Islet precursor cell (in vitro differentiated cells): ENCODE data around the gene IZUMO1R.
"Not testable (repeated sequence)": the region's sequence is repeated elsewhere in the genome, so short reads cannot be mapped to it uniquely, and the experiment has no call there.

Source experiments
- DNase-seq: peaks from one replicate; pipeline ENCODE4 v3.0.0-alpha.2; 2018

Gene IZUMO1R

DNA sequence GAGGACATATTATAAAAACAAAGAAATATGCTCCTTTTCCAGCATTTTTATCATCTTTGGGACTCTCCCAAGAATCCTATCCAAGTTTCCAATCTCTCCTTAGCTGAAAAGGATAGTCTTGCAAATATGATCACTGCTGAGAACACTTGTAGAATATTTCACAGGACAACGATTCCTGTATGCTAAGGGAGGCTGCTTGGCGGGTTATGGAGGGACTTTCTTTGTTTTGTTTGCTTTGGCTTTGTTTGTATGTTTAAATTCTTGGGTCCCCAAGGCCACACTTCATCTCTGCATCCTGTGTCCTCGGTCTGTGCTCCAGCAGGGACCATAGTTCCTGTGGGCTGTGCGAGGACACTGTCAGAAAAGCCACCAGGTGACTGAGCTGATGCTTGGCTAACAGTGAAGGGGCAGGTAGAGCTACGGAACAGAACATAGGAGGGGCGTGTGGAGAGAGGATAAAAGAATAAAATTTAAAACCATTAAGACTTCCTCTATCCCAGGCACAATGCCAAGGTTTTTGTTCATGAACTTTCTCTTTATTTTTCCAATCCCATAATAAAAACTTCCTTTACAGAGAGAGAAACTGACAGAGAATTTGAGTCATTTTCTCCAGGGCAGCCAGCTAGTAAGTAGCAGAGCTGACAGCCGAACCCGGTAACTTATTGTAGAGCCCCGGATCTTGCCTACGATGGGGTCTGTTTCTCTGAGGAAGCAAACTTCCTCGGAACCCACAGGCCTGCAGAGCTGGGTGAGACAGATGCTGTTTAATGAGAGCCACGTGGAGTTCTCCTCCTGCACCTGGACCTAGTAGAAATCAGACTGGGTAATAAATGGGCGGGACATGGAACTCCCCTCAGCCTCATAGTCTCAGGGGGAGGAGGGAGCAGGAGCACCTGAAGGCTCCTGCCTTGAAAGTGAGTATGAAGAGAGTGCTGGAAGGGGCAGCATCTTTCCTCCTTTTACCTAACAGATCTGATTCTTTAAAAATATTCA is at the start of gene IZUMO1R:
TSS of gene IZUMO1R (plus strand) at position 615 of the 993 bp plus-strand sequence. CDS start 1,057 bp downstream, outside the sequence.
- no peak for DNase-seq

DNA sequence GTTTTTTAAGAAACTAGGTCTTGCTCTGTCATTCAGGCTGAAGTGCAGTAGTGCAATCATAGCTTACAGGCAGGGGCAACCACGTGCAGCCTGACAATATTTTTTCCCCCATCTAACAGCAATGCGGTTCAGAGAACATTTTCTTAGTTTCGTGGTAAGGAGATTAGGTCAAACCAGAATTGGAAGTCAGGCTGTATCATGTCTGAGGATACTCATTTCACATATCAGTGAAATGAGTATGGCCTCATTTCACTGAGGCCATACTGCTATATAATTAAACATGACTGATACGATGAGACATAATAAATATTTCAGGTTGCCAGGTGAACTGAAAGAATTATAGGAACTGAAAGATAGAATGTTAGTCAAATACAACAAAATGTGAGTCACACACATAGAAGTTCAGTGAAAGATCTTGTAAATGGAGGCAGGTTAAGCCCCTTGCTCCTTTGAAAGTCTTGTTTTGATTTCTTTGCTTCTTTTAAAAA is 32.5 kb upstream of the IZUMO1R start:
- no peak for DNase-seq

DNA sequence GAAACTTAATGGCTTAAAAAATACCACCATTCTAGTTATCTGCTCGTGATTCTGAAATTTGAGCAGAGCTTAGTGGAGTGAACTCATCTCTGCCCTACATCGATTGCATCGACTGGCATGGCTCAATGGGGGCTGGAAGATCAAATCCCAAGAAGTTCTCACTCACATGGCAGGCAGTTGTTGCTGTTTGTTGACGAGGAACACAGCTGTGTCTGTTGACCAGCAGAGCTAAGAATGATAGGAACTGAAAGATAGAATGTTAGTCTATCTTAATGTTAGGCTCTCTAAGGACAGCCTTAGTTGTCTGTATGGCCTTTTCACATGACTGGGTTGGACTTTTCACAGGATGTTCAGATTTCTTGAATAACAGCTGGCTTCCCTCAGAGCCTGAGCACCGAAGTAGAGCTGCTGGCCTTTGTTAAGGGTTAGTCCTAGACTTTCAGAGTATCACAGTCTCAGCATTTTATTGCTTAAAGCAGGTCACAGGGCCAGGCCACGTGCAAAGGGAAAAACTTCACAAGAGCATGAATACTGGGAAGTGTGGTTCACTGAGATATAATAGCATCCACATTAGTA is 31.6 kb upstream of the IZUMO1R start:
- no peak for DNase-seq

DNA sequence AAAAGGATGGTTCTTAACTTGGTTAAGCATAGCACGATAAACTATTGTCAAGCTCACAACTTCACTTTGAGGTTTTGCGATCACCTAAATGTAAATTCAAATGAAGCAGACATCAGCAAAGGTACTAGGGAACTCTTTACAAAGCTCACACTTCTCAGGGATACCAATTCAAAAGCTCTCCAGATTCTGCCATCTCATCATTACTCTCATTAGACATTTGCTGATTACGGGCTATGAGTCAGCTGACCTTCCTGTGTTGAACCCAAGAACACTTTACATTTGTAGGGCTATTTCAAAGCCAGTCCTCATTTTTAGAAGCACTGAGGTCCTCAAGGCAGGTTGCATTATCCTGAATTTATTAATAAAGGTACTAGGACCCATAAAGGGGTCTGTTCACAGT is 28.4 kb upstream of the IZUMO1R start:
- no peak for DNase-seq

- DNase-seq, result no peak
Observed at GRCh38 chr11:94276943-94277342, 27.4 kb upstream of the IZUMO1R start.

DNA sequence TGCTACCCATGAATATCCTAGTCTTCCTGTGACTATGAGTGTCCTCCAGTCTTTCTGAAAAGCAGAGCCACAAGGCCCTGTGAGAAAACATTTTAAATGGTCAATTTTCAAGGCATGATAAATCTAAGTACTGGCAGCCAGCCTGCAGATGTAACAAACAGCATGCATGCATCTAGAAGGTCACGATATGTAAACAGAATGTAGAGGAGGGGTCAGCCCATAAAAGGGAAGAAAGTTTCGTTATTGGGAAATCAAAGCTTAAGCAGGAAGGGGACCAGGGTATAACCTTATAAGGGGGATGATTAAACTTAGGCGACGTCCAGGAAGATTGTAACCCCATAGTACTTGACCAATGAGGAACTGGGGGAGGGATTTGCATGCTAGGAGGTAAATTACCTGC is 26.2 kb upstream of the IZUMO1R start:
- DNase-seq, result not testable (repeated sequence)

GRCh38 chr11:94279996-94280395 is 24.4 kb upstream of the IZUMO1R start:
- DNase-seq, result no peak

GRCh38 chr11:94281324-94281723 is 23.1 kb upstream of the IZUMO1R start:
- no peak for DNase-seq

DNA sequence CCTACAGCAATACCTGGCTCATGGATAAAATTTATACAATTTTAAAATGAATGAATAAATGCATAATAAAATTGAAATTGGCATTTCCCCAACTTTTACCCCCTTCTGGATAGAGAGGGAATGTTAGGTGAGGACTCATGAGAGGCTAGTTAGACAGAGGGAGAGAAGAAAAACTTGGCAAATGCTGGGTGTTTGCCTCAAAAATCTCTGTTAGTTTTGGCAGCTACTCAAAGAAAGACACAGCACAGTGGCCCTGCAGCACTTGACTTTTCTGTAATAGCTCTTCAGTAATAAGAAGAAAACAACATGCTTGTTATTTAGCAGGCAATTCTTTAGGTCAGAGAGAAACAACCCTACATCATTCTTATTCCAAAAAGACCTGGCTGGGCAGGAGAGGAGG is 20.7 kb upstream of the IZUMO1R start:
- no peak for DNase-seq

DNA sequence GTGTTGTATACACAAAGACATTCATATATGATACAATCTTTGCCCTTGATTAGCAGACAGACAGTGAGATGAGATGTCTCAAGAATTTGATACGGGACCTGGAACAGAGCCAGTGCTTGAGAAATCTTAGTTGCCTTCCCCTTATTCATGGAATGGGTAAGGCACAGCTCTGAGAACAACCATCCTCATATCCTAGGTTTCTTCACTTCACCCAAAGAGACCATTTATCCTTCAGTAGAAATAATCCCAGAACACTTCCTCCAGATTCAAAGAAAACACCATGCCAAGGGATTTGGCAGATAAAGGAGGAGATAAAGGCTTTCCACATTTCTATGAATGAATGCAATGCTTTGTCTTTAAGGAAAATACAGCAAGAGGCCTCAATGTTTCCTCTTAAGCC is 8.8 kb upstream of the IZUMO1R start:
- no peak for DNase-seq

DNA sequence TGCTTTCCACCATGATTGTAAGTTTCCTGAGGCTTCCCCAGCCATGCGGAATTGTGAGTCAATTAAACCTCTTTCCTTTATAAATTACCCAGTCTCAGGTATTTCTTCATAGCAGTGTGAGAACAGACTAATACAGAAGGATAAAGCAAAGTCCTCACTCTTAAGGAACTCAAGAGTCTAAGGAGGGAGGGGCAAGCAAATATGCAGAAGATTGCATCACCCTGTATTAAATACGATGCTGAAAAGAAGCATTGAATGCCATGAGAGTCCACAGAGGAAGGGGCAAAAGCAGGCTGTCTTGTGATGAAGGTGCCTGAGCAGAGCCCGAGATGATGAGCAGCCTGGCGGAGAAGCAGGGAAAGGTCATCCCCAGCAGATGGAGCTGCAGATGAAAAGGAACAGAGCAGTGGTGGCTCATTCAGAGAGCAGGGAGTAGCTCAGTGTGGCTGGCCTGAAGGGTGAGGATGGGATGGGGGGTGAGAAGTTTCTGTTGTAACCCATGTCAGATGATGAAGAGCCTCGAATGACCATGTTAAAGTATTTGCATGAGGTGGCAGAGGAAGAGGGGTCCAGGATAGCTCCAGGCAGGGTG is 6.3 kb upstream of the IZUMO1R start:
- DNase-seq, result no peak

DNA sequence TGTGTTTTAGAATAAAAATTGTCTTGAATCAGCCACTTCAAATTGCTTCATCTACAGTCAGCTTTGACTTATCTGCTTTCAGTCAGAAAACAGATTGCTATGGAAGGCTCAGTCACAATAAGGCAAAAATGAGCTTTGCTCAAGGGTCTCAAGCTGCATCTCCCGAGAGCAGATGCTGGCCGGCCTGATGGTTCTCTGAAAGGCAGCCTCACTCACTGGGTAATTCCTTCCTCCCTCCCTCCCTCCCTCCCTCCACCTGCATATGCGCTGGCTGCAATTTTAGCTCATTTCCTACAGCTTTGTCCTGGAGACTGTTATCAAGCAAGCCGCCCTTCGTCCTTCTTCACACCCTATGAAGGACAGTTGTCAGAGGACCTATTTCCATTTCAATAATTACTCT is 1.6 kb upstream of the IZUMO1R start:
- no peak for DNase-seq

DNA sequence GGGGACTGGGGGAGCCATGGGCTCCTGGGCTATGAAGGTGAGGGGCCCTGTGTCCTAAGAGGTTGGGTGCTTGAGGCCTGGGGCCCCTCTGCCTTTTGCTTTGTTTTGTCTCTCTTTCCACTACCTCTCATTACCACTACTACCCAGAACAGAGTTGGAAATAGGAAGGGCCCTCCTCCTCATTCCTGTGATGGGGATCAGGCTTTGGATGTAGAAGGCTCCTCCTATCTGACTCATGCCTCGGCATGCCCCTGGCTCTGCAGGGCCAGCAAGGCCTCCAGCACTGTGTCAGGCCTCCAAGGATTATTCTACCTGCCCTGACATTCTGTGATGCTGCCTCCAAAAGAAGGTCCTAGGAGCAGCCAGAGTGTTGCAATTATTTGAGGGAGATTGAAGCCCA is 766 bp downstream of the IZUMO1R start:
- DNase-seq, result peak; percentile 71

DNA sequence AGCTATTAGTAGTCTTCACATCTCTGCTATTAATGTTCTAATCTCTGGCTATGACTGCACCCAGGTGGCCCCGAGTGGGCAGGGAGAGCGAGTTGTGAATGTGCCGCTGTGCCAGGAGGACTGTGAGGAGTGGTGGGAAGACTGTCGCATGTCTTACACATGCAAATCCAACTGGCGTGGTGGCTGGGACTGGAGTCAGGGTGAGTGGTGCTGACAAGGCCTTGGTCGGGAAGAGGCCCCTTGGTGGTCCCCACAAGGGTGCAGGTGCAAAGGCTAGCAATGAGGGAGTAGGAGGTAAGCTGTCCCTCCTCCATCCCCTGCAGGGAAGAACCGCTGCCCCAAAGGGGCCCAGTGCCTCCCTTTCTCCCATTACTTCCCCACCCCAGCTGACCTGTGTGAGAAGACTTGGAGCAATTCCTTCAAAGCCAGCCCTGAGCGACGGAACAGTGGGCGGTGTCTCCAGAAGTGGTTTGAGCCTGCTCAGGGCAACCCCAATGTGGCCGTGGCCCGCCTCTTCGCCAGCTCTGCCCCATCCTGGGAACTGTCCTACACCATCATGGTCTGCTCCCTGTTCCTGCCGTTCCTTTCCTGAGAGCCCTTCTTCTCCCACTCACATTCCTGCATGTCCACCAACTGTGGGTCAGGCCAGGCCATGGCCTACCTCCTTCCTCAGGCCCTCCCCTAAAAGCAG is 2.9 kb downstream of the IZUMO1R start:
- no peak for DNase-seq

DNA sequence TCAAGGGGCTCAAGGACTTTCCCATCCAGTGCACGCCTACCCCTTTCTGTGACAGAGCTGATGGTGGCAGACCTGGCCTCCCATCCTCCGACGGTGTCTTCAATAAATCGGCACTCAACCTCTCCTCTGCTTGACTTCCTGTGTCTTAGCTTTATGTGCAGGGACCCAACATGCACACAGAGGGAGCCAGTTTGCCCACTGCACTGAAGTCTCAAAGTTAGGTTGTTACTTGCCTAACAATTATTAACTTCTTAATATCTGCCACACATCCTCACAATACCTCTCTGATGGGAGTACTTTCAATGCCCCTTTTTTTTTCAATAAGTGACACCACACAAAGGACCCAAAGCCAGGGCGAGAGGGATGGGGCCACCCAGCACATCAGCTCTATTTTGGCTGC is 3.6 kb downstream of the IZUMO1R start:
- DNase-seq, result no peak

- DNase-seq, result no peak
Observed at GRCh38 chr11:94309757-94310156, 5.4 kb downstream of the IZUMO1R start.

DNA sequence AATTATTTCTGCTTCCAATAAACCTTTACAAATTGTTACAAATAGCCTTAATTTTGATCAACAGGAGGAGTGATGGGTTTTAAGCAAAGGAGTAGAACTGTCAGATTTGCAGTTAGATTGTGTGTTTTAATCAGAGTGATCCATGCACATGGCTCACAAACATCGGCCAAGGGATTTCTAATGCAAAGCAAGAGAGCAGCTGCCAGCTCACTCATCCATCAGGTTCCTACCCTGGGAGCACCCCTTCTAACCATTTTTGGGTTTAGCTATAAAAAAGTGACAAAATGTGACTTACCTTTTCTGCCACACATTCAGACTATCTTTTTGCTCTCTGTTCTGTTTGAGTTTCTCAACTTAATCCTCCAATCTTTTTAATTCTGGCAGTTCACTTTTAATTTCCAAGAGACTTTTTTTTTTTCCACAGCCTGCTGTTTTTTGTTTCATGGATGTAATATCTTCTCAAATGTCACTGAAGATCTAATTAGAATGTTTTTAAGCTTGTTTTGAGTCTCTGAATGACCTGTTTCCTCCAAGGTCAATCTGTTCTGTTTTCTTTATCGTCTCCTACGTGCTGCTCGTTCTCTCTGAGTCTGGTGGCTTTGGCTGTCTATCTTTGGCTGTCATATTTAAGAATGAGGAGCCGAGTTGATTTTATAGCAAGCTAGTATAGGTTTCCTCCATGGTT is 6.0 kb downstream of the IZUMO1R start:
- DNase-seq, result no peak

DNA sequence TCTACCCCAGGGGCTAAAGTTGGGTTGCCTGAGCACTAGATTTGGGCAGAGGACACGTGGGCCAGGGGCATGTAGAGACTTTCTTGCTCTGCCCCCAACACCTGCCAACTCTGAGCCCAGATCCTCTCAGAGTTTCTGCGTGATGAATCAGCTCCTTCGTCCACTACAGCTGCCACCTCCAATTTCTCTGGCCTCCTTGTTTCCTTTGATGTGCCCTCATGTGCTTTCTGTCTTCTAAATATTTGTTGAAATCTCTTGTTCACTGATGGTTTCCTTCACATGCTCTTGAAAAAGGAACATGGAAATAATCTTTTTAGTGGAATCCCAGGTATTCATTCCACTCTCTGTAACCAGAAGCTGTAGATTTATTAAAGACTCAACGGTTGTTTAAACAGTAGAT is 8.0 kb downstream of the IZUMO1R start:
- DNase-seq, result no peak

GRCh38 chr11:94314064-94314463 is 9.7 kb downstream of the IZUMO1R start:
- DNase-seq, result no peak

DNA sequence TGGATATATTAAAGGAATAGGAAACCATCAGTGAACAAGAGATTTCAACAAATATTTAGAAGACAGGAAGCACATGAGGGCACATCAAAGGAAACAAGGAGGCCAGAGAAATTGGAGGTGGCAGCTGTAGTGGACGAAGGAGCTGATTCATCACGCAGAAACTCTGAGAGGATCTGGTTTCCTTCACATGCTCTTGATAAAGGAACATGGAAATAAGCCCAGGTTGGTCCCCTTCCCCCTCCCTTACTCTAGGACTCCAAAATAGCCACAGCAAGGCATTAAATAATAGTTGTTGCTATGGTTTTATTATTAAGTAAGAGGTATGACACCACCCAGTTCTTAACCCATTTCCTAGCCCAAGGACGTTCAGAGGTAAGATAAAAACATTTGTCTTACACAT is 11.3 kb downstream of the IZUMO1R start:
- peak; percentile 58 for DNase-seq

- DNase-seq, result no peak
Observed at GRCh38 chr11:94322501-94322900, 18.1 kb downstream of the IZUMO1R start.

DNA sequence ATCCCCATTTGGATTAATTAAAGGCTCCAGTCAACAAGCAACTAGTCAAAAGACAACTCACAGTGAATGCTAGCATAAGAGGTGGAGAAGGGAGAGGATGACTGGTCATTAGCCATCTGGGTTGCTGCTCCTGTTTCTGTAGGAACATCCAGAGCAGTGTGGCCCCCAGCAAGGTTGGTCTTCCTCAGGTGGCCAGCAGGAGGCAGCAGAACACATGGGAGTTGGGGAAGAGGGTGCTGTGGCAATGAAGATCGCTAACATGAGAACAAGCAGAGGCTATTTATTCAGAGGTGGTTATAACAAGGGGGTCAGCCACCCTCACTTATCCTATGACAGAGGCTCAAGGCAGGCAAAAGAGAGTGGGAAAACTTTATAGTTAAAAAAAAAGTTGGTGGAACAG is 21.3 kb downstream of the IZUMO1R start:
- DNase-seq, result peak; percentile 91

DNA sequence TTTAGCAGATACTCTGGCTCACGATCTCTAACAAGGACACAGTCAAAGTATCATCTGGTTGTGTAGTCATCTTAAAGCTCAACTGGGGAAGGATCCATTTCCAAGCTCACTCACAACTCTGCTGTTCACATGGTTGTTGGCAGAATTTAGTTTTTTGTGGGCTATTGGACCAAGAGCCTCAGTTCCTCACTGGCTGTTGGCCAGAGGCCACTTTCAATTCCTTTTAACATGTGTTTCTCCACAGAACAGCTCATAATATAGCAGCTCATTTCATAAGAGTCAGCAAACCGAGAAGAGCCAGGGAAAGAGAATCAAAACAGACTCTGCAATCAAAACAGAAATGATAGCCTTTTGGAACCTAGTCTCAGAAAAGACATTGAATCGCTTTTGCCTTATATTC is 22.6 kb downstream of the IZUMO1R start:
- DNase-seq, result no peak
